ENCODE measurements around the gene IKZF3. TPM values are rescaled to one million over a fixed set of nuclear protein-coding genes. Genes with fewer than 3 reads are reported as not detected.
A peak's percentile ranks its signal among the peaks of the same experiment; 100 is the strongest.

Gene IKZF3
- total RNA-seq, 1 experiment from 2014 or later, result 0.22 TPM

- Histone ChIP-seq H2BK12ac (ENCODE audit: insufficient read length, low read depth, low read length) (no peak overlapping the region), H3K27me3 (ENCODE audit: insufficient read depth, low read length) (no peaks in the 10 kb centered on the region), H2BK20ac (ENCODE audit: low read depth, low read length, poor library complexity, severe bottlenecking) (no peak overlapping the region), H3K9ac (ENCODE audit: extremely low read depth, insufficient read length, low read length) (no peak overlapping the region), H2AFZ (ENCODE audit: low read length) (no peak overlapping the region), H3K14ac (ENCODE audit: insufficient read depth, low read length) (no peak overlapping the region; the same call in 1 of the 2 replicates), H3T11ph (ENCODE audit: low read length) (no peak overlapping the region), H3K79me2 (ENCODE audit: insufficient read depth, low read length) (peaks cover 2% of the 10 kb centered on the region; the same call in 1 of the 2 replicates), H3K79me1 (ENCODE audit: insufficient read depth, low read depth, low read length, poor library complexity, severe bottlenecking) (no peaks in the 10 kb centered on the region), H2BK15ac (ENCODE audit: low read depth, low read length) (no peak overlapping the region), H4K8ac (replicated peaks; ENCODE audit: insufficient read length, low read depth, low read length) (no peak overlapping the region), H3K4ac (ENCODE audit: low read depth, low read length) (no peak overlapping the region), H3K4me1 (ENCODE audit: insufficient read depth, low read length) (peaks cover 3% of the 10 kb centered on the region; the same call in 1 of the 2 replicates), H2BK120ac (ENCODE audit: low read depth, low read length, poor library complexity, severe bottlenecking) (no peak overlapping the region), H4K5ac (ENCODE audit: insufficient read length, low read depth, low read length) (no peak overlapping the region), H4K91ac (ENCODE audit: insufficient read length, low read depth, low read length) (no peak overlapping the region), H3K56ac (ENCODE audit: insufficient read length, low read depth, low read length) (no peak overlapping the region), H3K23me2 (ENCODE audit: insufficient read length, low read depth, low read length, poor library complexity, severe bottlenecking) (peaks cover 27% of the 10 kb centered on the region), H3K27ac (ENCODE audit: insufficient read length, low read depth, low read length) (no peak overlapping the region), H3K4me2 (ENCODE audit: insufficient read depth, insufficient read length, low read length) (no peak overlapping the region), H2AK5ac (ENCODE audit: insufficient read length, low read length) (peak overlapping the region; percentile 66), H3K23ac (ENCODE audit: insufficient read length, low read depth, low read length) (no peak overlapping the region), H2BK5ac (ENCODE audit: insufficient read length, low read length) (no peak overlapping the region), H3K18ac (ENCODE audit: insufficient read length, low read depth, low read length) (no peak overlapping the region), H4K20me1 (ENCODE audit: control insufficient read depth, insufficient read depth, insufficient read length) (no peaks in the 10 kb centered on the region), H3K9me3 (ENCODE audit: control insufficient read depth, low read depth, low read length) (no peaks in the 10 kb centered on the region)
- H3K4me3 Mint-ChIP-seq, result no peak overlapping the region
- peaks cover 13 to 49% (median 45%) of the 10 kb centered on the region in 3 experiments; a peak in 6 of 7 replicates for H3K36me3 Mint-ChIP-seq (ENCODE audit: insufficient read depth in 1 of 3, low read depth in 3 of 3)
- no peak for DNase-seq
- peaks cover 18 to 25% of the 10 kb centered on the region in 2 experiments for H3K4me1 Mint-ChIP-seq
- H3K9me3 Mint-ChIP-seq, result no peaks in the 10 kb centered on the region
- H3K27me3 Mint-ChIP-seq (ENCODE audit: low read depth), result no peaks in the 10 kb centered on the region
- TF ChIP-seq CTCF (conservative IDR thresholded peaks at IDR 0.05), result no peak
- H3K27ac Mint-ChIP-seq, result peak overlapping the region in 2 of 3 experiments; percentile 31 to 64; a peak in 2 of 7 replicates
- no CpG with 5 or more reads among the region's 18 CpGs for WGBS (ENCODE audit: extremely low coverage, insufficient read length, low lambda C conversion rate)
Measured at GRCh38 chr17:39742126-39742855, 121.8 kb downstream of the IKZF3 start.

Data from H9 (cell line).